Hematopoietic multipotent progenitor cell treated with erythropoietin and hydrocortisone succinate and interleukin-3 and kit ligand, for 8 days (in vitro differentiated cells): ENCODE results near the gene CPVL.
A peak's percentile ranks its signal among the peaks of the same experiment; 100 is the strongest.

Experiments
- DNase-seq: peaks from one replicate; pipeline ENCODE4 v3.0.0-alpha.2; 2015

Gene CPVL

DNA sequence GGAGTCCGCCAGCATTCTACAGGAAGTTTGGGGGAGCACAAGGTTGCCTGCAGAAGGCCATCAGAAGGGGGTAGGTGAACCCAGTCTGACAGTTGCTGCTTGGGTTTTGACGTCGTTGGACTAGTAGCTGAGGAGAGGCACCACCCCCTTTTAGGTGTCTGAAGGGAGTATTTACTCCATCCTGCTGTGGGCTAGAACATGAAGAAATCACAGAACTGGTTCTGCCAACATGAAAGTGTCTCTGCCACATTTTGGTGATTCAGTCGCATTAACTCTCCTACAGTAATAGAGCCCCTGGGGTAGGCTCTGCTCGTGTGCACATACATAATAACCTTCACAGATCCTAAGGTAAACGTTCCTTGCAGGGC is 187.4 kb downstream of the CPVL start:
- DNase-seq, result no peak

DNA sequence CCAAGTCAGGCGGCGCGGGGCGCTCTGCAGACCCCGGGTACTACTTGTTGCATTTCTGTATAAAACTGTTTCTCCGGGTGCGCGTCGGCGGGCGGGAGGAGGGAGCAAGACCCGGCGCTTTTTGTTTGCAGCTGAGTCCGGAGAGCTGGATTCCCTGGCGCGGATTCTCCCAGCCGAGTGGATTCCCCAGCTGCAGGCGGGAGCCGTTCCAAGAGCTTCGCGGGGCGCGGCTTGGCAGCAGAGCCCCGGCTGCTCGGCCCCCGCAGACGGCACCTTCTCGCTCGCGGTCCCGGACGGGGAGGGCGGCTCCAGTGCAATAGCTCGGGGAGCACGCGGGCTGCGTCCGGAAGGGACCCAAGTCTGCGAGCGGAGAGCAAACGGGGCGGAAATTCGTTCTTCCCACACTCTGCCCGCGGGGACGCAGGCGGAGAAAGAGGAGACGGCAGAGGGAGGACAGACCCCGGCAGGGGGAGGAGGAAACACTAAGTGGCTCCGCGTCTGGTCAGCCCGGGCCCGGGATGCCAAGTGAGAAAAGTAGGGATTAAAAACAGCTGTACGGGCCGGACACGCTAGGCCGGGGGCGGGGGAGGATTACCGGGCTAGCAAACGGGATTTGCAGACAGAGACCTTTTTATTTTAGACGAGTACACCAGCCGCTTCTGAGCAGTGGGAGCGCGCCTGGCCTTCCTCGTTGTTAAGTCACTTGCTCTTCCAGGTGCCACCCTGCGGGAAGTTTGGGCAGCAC is 187.9 kb downstream of the CPVL start, which contains the start of gene TRIL:
Gene TRIL (minus strand): TSS at position 96 of the 745 bp plus-strand sequence. CDS start 284 bp downstream, outside the sequence.
- no peak for DNase-seq

DNA sequence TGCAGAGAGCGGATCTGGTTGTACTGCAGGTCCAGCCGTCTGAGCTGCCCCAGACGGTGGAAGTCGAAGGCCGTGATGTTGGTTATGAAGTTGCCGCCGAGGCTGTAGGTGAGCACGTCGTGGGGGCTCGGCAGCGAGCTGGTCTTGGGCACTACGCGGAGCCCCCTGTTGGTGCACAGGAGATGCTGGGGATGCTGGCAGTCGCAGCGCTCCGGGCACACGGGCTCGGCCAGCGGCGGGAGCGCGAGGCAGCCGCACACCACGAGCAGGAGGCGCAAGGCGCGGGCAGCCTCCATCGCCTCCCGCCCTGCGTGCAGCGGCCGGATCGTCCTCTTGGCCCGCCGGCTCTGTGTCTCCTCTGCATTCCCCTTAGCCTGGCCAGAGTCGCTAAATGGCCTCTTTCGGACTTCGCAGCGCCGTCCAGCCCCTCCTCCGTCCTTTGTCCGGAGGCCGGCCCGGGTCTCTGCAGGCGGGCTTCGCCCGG is 188.5 kb downstream of the CPVL start:
- no peak for DNase-seq

DNA sequence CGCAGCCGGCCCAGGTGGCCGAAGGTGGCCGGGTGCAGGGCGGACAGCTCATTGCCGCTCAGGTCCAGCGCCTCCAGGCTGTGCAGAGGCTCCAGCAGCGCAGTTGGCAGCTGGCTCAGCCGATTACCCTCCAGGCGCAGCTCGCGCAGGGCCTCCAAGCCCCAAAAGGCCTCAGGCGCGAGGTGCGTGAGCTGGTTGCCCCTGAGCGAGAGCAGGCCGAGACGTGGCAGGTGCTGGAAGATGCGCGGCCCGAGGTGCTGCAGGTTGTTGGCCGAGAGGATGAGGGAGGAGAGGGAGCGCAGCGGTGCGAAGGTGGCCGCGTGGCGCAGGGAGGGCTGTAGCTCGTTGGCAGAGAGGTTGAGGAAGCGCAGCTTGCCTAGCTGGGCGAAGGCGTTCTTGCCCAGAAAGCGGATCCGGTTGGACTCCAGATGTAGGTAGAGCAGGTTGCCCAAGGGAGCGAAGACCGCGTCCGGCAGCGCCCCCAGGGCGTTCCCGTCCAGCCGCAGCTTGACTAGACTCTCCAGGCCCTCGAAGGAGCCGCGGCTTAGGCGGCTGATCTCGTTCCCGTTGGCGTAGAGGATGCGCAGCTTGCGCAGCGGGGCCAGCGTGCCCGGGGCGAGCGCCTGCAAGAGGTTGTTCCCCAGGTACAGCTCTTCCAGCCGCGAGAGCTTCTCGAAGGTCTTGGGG is 189.1 kb downstream of the CPVL start:
- peak; percentile 14 for DNase-seq

DNA sequence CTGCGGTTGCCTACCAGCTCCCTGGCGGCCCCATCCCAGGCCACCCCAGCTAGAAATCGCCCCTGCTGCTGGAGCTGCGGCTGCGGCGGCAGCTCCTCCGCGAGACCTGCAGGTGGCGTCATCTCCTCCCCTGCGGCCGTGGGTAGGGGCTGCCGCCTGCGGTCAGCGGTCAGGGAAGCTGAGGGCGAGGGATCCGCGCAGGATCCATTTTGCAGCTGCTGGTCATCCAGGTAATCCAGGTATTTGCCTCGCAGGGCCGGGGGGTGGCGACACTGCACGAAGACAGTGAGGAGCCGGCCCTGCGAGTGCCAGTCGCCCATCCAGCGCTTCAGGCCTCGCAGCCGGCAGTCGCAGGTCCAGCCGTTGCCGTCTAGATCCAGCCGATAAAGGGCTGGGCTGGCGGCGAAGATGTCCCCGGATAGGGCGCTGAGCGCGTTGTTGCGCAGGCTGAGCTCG is 189.7 kb downstream of the CPVL start:
- DNase-seq, result peak; percentile 35

DNA sequence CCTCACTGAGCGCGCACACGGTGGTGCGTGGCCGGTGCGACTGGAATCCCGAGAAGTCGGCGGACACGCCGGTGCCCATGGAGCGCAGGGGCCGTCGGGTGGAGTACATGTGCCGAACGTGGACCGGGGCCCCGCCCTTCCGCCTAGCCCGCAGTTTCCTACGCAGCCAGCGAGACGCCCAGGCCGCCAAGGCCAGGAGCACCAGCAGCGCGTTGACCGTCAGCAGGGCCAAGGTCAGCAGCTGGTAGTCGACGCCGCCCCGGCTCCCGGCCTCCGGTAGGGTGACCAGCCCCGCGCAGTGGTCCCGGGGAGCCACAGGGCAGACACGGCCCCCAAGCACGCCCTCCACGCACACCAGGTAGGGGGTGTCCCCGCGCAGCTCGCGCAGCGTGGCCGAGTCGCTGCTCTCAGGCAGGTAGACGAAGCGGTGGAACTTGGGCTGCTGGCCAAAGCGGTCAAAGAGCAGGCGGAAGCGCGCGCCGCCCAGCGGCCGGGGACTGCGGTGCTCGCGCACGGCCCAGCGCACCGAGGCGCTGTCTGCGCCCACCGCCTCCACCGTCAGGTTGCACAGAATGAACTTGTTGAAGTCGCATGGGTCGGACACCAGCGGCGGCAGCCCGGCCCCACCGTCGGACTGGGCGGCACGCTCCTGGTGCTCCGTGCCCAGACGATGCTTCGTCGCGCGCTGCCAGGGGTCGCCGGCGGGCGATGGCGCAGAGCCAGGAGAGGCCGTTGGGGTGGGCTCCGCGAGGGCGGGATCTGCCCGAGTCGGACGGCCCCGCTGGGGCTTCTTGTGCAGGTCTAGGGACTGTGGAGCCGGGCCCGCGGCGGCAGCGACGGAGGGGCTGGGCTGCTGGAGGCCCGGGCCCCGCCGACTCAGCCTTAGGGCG is 190.4 kb downstream of the CPVL start:
- DNase-seq, result peak; percentile 45

DNA sequence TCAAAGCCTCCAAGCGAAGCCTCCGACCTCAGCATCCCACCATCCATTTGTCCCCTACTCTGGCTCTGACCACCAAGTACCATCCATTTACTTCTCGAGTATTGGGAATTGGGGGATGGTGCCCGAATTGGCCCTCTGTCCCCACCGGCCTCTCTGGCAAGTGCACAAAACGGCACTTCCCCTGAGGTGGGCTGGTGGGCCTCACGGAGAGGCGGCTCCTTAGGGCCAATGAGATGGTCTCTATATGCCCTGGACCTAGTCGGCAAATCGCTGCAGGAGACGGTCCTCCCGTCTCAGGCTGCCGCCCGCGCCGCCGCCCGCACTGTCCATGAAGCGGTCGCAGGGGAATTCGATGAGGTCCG is 191.0 kb downstream of the CPVL start:
- DNase-seq, result no peak

DNA sequence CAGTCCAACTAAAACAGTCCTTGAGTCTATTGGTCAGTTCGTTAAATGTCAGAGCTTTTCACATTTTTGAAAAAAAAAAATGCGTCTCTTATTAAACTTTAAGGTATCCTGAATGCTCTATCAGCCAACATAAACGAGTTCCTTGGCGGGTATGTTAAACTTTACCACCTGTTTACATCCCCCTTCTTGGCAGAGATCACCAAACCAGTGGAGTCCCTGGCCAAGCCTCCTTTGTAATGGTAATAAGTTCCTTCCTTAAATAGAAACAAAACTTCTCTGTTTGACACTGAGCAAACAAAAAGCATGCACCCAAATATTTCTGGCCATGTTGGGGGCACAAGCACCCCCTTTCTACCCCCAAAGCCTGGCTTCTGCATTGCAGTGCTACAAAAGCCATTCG is 191.4 kb downstream of the CPVL start:
- DNase-seq, result no peak

DNA sequence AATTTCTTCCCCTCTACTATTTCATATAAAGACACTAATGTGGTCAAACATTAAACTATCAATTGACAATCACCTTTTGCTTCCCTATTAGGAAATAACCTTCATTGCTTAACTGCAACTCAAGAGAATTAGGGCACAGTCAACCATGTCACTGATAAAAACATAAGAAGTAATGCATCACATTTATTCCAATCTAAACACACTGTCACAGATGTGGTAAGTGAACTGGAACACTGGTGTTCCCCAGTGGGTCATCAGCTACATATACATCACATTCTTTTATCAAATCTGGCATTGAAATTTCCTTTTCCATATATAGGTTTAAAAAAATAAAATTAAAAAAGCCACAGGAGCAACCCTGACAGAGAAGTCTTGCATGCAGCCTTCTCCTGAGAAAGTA is 191.9 kb downstream of the CPVL start:
- no peak for DNase-seq

DNA sequence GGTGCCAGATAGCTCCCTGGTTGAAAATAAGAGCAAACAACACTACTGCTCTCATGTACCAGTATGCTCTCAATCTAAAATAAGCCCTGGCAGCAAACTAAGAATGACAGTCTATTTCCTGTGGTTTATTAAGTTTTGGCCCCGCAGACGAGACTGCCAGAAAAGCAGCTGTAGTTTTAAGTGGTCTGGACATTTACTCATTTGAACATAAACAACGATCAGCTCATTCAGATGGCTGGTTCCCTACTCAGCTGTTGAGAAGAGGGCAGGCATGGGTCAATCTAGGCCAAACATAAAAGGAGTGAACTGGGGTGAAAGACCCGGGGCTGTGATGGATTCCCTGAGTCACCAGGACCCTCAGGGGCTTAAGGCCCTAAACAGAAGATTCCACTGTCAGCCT is 192.7 kb downstream of the CPVL start:
- DNase-seq, result no peak
